Activated T-helper 1 cell treated with Interleukin-2 at 50 U/mL for 16 hours (primary cell): ENCODE results near the gene RIMBP3C.
"Not testable (repeated sequence)": the region's sequence is repeated elsewhere in the genome, so short reads cannot be mapped to it uniquely, and the experiment has no call there.

Experiments
- DNase-seq: peaks from one replicate; pipeline ENCODE4 v3.0.0-alpha.2; 2020; ENCODE audit warnings: low read depth

Gene RIMBP3C

GRCh38 chr22:21573750-21574494 lies 22.7 kb upstream of the RIMBP3C start:
- DNase-seq: no peak

GRCh38 chr22:21573293-21573734 lies 22.1 kb upstream of the RIMBP3C start:
- DNase-seq: no peak

GRCh38 chr22:21571679-21572078 lies 20.4 kb upstream of the RIMBP3C start:
- DNase-seq: no peak

GRCh38 chr22:21570398-21570797 lies 19.1 kb upstream of the RIMBP3C start:
- DNase-seq: no peak

- DNase-seq: no peak
These were observed 18.4 kb upstream of the RIMBP3C start for GRCh38 chr22:21569459-21570170.

- DNase-seq: not testable (repeated sequence)
These were observed 17.8 kb upstream of the RIMBP3C start for GRCh38 chr22:21569076-21569427.

GRCh38 chr22:21568347-21569075 lies 17.2 kb upstream of the RIMBP3C start:
- DNase-seq: no peak

- DNase-seq: peak; percentile 72
These were observed 16.4 kb upstream of the RIMBP3C start, which contains the start of gene UBE2L3 for GRCh38 chr22:21567456-21568346. Gene UBE2L3, plus strand, starts transcription at chr22:21567714. Its CDS starts 31 bp downstream, at chr22:21567745.

GRCh38 chr22:21564411-21564810 lies 13.2 kb upstream of the RIMBP3C start:
- DNase-seq: no peak

- no peak for DNase-seq
These were observed 12.7 kb upstream of the RIMBP3C start for GRCh38 chr22:21563912-21564311.

- not testable (repeated sequence) for DNase-seq
These were observed 9.4 kb upstream of the RIMBP3C start for GRCh38 chr22:21560657-21561056.

GRCh38 chr22:21559345-21560125 lies 8.3 kb upstream of the RIMBP3C start:
- DNase-seq: not testable (repeated sequence)

GRCh38 chr22:21550678-21551047 lies 598 bp downstream of the RIMBP3C start:
- DNase-seq: not testable (repeated sequence)

GRCh38 chr22:21550008-21550677 lies 1.1 kb downstream of the RIMBP3C start:
- DNase-seq: not testable (repeated sequence)

GRCh38 chr22:21549558-21549957 lies 1.7 kb downstream of the RIMBP3C start:
- DNase-seq: not testable (repeated sequence)

GRCh38 chr22:21544432-21545322 lies 6.6 kb downstream of the RIMBP3C start:
- DNase-seq: not testable (repeated sequence)

GRCh38 chr22:21539862-21540261 lies 11.4 kb downstream of the RIMBP3C start:
- DNase-seq: not testable (repeated sequence)

- not testable (repeated sequence) for DNase-seq
These were observed 18.2 kb downstream of the RIMBP3C start for GRCh38 chr22:21532863-21533648.
